B cell (primary cell): ENCODE data around the gene THRA.

Experiments
- EZH2 ChIP-seq: IDR thresholded peaks from 2 replicates; pipeline ENCODE4 v1.6.1; 2012; ENCODE audit warnings: borderline replicate concordance, low read depth, mild to moderate bottlenecking, moderate library complexity, low read length; ENCODE audit not compliant: insufficient read depth, poor library complexity, severe bottlenecking
- TF ChIP-seq, protein P1 (sequence below): fragments of 200-600 bp; IDR thresholded peaks from one replicate; pipeline ENCODE4 v1.8.0; 2022; ENCODE audit warnings: antibody characterized with exemption, mild to moderate bottlenecking

GRCh38 chr17:40071313-40072039 lies 8.7 kb downstream of the THRA start:
- TF ChIP-seq, protein P1, sequence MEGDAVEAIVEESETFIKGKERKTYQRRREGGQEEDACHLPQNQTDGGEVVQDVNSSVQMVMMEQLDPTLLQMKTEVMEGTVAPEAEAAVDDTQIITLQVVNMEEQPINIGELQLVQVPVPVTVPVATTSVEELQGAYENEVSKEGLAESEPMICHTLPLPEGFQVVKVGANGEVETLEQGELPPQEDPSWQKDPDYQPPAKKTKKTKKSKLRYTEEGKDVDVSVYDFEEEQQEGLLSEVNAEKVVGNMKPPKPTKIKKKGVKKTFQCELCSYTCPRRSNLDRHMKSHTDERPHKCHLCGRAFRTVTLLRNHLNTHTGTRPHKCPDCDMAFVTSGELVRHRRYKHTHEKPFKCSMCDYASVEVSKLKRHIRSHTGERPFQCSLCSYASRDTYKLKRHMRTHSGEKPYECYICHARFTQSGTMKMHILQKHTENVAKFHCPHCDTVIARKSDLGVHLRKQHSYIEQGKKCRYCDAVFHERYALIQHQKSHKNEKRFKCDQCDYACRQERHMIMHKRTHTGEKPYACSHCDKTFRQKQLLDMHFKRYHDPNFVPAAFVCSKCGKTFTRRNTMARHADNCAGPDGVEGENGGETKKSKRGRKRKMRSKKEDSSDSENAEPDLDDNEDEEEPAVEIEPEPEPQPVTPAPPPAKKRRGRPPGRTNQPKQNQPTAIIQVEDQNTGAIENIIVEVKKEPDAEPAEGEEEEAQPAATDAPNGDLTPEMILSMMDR = no peak
- no peak for TF ChIP-seq EZH2
